GM11168 (cell line): ENCODE measurements around the gene INSYN2B.
"Not testable (repeated sequence)": the region's sequence is repeated elsewhere in the genome, so short reads cannot be mapped to it uniquely, and the experiment has no call there.

ENCODE experiments used
- in situ Hi-C: fragments of 300-500 bp; cut with MboI; formaldehyde crosslinking; loops from one replicate; pipeline ENCODE4 v1.12.0; 2022; ENCODE audit warnings: low sequenced_read_pairs; ENCODE audit not compliant: unreplicated experiment

INSYN2B gene

DNA sequence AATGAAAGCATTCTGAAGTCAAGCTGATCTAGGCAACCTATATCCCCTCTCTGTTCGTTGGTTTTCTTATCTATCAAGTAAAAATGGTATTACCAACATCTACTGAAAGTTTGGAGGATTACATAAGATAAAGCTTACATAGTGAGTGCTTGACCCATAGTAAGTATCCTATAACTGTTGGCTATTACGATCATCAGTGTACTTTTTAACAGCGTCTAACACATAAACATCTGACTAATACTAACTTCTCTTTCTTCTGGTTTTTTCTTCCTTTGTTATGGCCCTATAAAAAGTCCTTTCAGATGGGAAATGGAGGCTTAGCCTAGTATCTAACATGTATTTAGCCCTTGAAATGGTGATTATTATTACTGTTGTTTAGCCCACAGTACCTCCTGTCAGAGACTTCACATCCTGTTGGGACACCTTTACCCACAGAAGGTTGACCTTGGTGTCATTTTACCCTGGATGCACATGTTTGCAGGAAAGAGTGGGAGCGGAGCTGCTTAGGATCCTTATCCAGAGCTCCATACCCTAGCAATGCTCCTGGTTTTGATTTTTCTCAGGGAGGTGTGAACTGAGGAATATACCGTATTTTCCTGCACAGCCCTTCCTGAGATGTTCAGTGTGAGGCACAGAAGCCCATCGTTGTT is 6.0 kb downstream of the INSYN2B start:
- in situ Hi-C loops, result no loop called here

DNA sequence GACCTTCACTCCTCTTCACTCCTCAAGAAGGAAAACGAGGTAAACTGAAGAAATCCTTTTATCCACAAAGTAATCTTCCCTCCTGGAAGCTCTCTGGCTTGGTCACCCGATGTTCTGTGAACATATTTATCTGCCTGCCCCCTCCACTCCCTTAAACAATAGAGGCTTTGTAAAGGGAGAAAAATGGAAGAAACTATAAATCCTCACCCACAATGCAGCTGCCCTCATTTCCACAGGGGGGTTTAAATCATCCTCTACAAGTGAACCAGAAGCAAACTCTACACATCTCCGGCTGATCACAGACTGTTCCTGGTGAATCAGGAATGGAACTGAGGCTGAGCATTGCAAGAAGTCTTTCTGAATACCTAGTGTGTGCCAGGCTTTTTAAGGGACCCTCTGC is 7.2 kb downstream of the INSYN2B start:
- in situ Hi-C loops, result no loop called here

DNA sequence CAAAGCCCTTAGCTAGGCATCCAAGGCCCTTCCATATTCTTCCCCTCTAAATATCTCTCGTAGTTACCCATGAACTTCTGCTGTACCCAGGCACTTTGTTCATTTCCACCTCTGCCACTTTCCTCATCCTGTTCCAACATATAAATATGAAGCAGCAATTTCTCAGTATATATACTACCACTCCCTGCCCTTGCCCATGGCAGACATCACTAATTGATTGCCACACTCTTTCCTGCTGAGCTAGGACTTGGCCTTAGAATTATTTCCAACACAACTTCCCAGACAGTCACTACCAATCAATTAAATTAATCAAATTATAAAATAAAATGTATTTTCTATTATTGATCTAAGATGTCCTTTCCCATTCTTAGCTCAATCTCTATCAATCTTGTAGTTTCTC is 8.5 kb downstream of the INSYN2B start:
- in situ Hi-C loops, result no loop called here

DNA sequence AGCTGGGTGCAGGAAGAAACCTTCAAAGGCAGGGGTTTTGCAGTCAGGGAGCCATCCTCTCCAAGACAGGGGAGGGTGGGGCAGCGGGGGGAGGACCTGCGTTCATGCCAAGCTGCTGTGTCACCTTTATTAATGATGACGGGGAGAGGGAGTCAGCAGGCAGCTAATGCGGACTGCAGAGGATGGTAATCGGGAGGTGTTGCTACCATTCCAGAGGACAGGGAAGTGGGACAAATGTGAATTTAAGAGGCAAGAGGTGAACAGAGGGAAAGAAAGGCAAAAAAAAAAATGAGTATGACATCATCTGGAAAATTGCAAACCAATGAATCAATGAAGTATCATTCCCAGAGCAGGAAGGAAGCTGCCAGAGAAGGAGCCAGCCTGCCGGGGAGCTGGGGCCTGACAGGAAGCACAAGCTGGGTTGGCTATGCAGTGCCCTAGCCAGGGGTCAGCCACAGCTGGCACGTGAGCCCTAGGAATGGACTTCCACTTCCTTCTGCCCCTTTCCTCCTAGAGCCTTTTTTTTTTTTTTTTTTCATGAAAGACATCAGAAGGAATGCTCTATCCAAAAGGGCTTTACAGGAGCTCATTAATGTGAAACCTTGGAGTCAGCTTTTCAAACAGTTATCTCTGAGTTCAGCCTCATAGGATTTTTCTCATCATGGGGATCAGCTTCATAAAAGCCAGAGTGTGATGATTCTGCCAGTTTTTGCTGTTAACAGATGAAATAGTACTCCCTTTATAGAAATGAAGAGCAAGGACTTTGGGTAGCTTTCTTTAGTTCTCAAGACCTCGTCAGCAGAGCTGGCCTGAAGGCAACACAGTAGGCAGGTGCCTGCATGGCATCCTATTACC is 9.2 kb downstream of the INSYN2B start:
- in situ Hi-C loops, result no loop called here

DNA sequence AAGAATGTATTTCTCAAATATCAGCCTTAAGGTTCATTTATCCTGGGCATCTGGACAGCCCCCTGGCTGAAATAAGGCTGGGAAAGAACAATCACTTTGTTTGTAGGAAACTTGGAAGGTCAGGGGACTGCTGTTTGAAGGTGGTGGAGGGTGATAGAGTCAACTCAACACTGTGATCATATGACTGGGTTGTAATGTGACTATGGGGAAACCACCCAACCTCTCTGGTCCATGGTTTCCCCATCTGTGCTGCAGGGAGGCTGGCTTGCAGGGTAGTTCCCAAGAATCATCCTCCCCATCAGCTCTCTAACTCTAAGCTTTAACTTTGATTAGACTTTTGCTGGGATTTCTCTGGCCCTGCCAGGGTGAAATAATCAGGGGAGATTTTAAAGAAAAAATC is 10.0 kb downstream of the INSYN2B start:
- in situ Hi-C loops, result no loop called here

DNA sequence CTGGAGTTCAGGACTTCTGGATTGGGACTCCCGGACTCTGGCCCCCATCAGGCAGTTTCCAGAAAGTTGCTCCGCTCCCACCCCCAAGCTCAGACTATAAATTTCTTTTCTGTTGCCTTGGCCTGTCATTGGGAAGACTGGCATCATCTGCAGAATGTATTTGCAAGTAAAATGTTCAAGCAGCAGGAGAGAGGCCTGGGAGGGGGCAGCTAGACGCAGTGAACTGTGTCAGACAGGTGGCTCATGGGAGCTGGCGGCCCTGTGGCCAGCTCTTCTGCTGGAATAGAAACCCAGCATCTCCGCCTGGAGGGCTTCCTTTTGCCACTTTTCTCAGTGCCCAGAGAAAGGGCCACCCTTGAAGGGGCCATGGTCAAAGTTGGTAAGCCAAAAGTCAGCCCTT is 16.0 kb downstream of the INSYN2B start:
- in situ Hi-C loops, result no loop called here

DNA sequence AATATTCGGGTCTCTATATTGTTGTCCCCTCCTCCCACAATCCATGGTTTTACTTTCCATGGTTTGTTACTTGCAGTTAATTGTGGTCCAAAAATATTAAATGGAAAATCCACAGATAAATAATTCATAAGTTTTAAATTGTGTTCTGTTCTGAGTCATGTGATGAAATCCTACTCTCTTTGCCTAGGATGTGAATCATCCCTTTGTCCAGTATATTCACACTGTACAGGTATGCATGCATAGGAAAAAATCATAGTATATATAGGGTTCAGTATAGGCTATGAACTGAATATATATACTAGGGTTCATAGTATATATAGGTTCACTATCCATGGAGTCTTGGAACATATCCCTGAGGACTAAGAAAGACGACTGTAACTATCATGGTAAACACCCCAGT is 19.6 kb downstream of the INSYN2B start:
- in situ Hi-C loops, result no loop called here

DNA sequence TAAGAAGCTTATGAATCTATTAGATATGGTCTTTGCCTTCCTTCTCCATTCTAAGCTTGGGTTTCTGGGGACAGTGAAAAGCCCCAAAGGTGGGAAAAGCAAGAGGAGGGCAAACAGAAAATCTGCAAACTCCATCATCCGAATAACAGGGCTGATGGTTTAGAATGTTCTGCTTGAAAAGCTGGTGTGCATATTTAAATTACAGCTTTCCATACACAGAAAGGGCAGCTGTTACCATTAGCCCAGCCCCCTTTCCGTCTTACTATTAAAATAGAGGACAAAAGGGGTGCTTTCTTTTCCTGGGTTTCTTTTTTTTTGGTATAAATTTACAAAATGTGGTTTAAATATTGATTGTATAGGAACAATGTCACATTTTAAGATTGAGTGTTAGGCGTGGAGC is 22.0 kb downstream of the INSYN2B start:
- in situ Hi-C loops, result no loop called here

DNA sequence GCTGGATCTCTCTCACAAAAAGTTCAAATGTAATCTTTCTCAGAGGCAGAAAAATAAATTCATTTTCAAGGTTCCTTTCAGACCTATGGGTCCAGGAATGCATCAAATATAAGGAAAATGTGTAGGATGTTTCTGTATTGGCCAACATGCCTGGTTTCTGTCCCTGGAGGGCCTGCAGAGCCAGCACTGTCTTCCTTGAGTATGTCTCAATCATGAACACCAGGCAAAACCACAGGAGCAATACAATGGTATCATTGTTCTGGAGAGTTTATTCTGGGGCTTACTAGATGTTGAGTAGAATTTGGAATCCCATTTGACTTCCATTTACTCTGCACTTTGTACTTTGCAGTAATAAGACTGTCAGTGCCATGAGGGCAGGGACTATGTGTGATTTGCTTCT is 23.5 kb downstream of the INSYN2B start:
- in situ Hi-C loops, result no loop called here

DNA sequence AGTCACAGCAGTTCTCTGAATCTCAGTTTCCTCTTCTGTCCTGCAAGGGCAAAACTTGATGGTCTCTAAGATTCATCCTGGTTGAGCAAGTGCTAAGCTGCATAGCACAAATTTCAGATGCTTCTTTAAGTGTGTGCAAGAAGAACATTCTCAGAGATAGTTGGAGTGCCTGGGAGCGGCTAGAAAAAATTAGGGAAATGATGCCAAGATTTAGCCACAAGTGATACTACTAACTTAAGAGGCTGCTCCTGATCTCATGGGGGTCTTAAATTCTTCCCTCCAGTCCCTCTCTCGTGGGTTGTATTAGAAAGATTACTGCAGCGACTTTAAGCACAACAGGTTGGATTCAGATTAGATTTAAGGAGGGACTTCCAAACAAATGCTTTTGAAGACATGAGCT is 24.2 kb downstream of the INSYN2B start:
- in situ Hi-C loops, result no loop called here

DNA sequence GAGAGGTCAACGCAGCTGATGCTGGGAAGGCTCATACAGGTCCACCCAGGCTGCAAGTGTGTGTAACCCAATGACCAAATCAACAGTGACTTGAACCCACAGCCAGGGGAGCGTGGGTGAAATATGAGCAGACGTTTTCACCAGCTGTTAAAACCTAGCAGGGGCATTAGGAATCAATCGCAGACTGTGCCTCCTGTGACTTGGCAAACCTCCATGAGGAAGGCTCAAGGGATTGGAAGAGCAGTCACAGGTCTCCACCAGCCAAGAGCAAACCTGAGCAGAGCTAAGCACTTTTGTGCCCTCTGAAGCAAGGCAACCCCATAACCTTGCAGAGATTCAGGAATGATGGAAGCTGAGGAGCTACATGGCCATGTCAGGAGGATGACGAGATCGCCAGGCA is 25.5 kb downstream of the INSYN2B start:
- in situ Hi-C loops, result no loop called here

DNA sequence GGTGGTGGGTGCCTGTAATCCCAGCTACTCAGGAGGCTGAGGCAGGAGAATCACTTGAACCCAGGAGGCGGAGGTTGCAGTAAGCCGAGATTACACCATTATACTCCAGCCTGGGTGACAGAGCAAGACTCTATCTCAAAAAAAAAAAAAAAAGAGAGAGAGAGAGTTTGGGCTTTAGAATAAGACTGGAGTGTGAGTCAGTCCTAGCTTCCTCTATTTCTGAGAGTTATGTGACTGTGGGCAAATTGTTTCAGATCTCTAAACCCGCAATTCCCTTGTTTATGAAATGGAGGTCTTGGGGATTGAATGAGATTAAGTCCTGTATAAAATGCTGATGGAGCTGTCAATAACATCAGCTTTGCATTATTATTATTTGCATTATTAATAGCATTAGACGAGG is 27.1 kb downstream of the INSYN2B start:
- in situ Hi-C loops, result not testable (repeated sequence)

DNA sequence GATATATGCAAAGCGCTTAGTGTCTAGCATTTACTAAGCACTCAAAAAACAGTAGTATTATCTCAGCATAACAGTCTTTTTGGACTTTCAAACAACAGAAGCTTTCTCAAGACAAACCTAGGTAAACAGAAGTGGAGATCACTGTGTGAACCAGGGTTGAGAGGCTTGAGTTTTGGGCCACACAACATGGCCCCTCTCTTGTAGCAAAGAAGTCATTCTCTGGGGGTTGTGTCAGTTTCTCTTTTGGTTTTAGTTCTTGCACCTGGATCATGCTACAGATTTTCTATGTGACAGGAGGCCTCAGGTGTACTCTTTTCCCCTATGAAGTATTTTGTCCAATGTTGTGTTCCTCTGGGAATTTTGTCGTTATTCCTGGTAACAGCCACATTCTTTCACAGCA is 30.0 kb downstream of the INSYN2B start:
- in situ Hi-C loops, result no loop called here

DNA sequence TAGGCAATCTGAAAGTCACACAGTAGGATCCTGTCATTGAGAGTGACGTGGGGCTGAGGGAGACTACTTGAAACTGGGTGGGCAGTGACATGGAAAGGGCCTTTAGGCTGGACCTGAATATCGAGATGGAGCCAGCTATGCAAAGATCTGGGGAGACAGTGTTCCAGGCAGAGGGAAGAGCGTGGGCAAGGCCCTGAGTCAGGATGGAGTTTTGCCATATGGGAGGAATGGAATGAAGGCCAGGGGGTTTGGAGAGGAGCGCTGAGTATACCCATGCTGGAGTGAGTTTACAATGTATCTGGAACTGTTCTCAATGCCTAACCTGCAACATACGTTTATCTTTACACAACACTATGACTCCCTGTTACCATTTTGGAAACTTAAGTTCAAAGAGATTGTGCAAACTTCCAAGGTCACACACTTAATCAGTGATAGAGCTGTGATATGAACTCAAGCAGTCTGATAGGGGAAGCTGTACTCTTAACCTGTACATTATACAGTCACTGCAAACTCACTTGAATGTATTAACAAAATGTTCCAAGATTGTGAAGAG is 33.5 kb downstream of the INSYN2B start:
- in situ Hi-C loops, result no loop called here

DNA sequence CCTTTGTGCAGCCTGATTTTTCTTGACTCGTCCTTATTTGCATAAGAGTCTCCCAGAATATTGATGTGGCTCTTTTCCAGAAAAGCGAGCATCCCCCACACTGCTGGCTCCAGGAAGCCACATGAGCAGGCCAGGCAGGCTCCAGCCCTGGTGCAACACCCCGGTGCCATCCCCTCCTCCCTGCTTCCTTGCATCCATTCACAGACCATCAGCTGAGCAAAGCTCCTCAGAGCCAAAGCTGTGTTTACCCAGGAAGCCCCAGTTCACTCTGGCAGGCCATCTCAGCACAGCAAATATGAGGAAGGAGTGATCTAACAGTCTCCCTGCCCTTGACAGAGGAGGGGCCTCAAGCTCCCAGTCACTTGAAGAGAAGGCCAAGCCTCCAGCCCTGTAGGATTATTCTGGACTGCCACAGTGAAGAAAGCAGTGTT is 34.4 kb downstream of the INSYN2B start:
- in situ Hi-C loops, result no loop called here

DNA sequence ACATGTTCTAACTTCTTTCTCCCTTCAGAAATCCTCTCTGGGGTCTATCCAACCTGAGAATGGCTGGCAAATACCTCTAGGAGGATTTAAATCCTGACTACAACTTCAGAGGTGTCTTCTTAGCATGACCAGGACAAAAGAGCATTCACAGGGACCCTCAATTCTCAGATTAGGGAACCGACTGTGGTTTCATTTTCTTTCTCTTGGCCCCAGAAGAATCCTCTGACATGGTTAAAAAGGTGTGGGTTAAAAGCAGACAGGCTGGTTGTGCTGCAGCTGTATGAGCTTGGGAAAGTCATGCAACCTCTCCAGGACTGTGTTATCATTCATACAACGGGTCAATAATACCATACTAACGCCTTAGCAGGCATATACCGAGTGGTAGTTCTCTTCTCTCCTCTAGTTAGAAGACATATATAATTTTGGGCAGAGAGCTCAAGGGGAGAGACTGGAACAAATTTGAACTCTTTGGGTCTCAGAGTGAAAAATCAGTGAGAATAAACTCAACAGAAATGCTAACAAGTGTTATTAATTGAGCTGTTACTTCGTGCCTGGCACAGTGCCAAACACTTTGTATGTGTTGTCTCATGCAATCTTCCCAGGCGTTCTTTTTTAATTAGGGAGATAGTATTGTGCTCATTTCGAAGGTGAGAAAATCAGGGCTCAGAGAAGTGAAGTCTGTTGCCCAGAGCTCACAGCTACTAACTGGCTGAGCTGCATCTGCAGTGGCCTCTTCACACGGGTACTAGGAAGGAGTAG is 35.2 kb downstream of the INSYN2B start:
- in situ Hi-C loops, result no loop called here

DNA sequence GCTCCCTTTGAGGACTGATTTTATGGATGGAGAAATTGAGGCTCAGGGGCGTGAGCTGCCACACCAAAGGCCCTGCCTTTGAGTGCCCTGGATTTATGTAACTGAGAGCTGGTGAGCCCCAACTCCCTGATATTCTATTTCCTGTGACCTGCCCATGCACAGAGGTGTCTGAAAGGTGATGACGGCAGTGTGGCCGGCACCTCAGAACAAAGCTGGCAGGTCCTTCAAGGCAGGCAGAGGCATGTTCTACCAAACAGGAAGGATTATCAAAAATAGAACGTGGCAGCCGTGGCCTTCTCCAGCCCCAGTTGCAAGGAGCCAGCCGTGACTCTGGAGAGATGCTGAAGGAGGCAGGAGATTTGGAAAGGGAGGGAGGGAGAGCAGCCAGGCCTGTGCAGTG is 36.2 kb downstream of the INSYN2B start:
- in situ Hi-C loops, result no loop called here

DNA sequence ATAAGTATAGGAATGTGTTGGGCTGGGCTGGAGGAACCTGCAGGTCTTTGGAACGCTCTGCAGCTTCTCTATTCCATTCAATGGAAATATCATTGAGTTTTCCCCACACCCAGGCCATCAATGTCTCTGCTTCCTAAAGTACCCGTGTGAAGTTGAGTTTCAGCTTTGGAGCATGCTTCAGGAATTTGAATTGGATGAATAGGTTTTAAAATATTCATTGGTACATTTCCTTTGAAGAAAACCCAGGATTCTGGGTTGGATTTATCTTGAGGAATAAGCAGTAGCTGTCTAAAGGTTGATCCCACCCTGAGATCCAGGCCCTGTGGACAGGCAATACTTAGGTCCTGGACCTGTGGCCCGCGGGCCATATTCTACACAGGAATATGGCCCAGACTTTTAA is 37.3 kb downstream of the INSYN2B start:
- in situ Hi-C loops, result no loop called here

DNA sequence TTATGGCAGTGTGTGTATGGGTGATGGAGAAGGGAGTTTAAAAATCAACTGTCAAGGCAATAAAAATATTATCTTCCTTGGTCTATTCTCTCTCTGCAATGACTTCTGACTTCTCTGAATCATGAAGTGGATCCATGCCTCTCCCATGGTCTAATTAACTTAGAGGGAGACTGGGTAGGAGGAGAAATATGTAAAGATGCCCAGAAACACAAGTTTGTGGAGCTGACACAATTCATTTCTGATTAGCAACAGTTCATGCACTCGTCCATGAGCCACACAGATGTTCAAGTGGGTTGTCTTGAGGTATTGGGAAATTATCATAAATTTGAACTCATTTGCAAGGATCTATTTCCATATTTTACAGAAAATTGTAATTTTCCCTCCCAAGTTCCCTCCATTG is 38.1 kb downstream of the INSYN2B start:
- in situ Hi-C loops, result no loop called here

DNA sequence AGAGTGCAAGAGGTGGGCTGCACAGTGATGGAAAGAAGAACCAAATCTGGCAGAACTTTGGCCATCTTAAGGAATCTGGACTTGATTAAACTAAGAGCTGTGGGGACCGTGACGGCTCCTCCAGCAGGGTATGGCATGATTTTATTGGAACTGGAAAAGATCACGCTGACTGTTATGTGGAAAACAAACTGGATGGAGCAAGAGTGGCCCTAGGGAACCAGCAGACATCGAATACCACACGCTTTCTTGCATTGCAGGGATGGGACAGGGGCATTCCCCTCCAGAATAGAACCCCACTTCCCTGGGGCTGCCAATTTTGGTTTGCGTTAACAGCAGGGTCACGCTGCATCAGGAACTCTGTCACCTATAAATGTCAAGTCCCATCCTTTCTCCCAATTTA is 38.8 kb downstream of the INSYN2B start:
- in situ Hi-C loops, result no loop called here

DNA sequence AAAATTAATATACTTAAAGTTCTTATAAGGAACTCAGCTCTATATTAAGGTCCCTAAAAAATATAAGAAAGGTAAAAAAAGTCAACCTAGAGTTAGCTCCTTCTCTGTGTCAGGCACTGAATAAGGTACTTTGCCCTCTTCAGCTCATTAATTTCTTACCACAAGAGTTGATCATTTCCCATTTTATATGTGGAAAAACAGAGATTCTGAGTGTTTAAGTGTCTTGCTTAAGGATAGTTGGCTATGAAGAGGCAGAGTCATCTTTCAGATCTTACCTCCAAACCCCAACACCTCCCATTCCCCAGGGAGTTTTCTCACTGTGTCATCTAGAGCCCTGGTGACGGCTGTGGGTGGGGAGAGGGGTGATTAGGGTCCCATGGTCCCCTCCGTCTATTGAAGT is 40.6 kb downstream of the INSYN2B start:
- in situ Hi-C loops, result no loop called here
